Large intestine (tissue), 3 donors: Measurements from ENCODE around the gene FAM83B. TPM values are rescaled to one million over a fixed set of nuclear protein-coding genes. Genes with fewer than 3 reads are reported as not detected.
"Not testable (repeated sequence)": the region's sequence is repeated elsewhere in the genome, so short reads cannot be mapped to it uniquely, and the experiment has no call there.

Experiments
- DNase-seq, 2 donors: peaks; one replicate each; pipeline versions ENCODE4 v3.0.0 to v3.0.0-alpha.2; 2013
- H3K27ac ChIP-seq: one replicate; pipeline ENCODE4 v1.5.1; 2013; ENCODE audit warnings: low read length
- H3K27me3 ChIP-seq: 2 replicates; pipeline ENCODE4 v1.6.1; 2013; ENCODE audit warnings: low read length; ENCODE audit not compliant: control insufficient read depth, insufficient read depth
- H3K36me3 ChIP-seq: 2 replicates; pipeline ENCODE4 v1.6.1; 2013; ENCODE audit warnings: low read length; ENCODE audit not compliant: control insufficient read depth, insufficient read depth
- H3K4me1 ChIP-seq: one replicate; pipeline ENCODE4 v1.6.1; 2013; ENCODE audit warnings: low read length; ENCODE audit not compliant: control insufficient read depth, insufficient read depth
- H3K4me3 ChIP-seq: one replicate; pipeline ENCODE4 v1.5.1; 2013; ENCODE audit warnings: low read length
- H3K9me3 ChIP-seq: one replicate; pipeline ENCODE4 v1.6.1; 2013; ENCODE audit warnings: mild to moderate bottlenecking, low read depth, low read length, moderate library complexity; ENCODE audit not compliant: control insufficient read depth
- WGBS: methylation state at CpG from one replicate; pipeline ENCODE4 v1.1.5; 2013; ENCODE audit warnings: low lambda C conversion rate; ENCODE audit not compliant: insufficient coverage; 5-methylcytosine and 5-hydroxymethylcytosine counted together
- polyA plus RNA-seq: library from polyadenylated mRNA; unstranded; fragments of 120-200 nt; gene quantifications from one replicate; pipeline ENCODE4 v1.2.1, GENCODE V29; 2013

Gene FAM83B
- polyA plus RNA-seq, 1 donor = 13.0 TPM

DNA sequence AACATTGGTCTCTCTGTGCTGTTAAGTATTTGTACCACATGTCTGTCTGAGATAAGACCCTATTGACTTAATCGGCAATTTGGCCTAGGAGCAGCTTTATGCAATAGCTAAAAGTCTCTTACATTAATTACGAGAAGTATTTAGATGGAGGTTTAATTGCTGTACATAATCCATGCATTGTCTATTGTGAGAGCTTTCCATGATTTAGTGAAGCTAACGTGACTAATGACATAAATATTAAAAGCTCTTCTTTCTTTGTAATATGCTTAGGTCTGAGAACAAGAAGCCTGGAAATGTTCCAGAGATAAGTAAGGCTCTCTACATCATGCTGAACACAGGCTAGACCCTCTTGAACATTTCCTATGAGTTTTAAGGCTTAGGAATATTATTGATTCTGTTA, 32.7 kb upstream of the FAM83B start:
- Histone ChIP-seq H3K4me1 (peaks cover 3% of the 10 kb centered on the region), H3K36me3 (no peaks in the 10 kb centered on the region), H3K9me3 (peaks cover 5% of the 10 kb centered on the region), H3K27me3 (no peaks in the 10 kb centered on the region), H3K27ac (no peak overlapping the region), H3K4me3 (no peak overlapping the region)
- 67% methylated on average over 1 of the region's 3 CpGs for WGBS
- DNase-seq = no peak

- Histone ChIP-seq H3K27me3 (no peaks in the 10 kb centered on the region), H3K36me3 (no peaks in the 10 kb centered on the region), H3K4me1 (no peaks in the 10 kb centered on the region), H3K4me3 (no peak overlapping the region), H3K27ac (no peak overlapping the region), H3K9me3 (peaks cover 5% of the 10 kb centered on the region)
- 94% methylated on average over 2 of the region's 2 CpGs for WGBS
- DNase-seq = no peak
Measured at GRCh38 chr6:54817236-54817635, 29.3 kb upstream of the FAM83B start.

DNA sequence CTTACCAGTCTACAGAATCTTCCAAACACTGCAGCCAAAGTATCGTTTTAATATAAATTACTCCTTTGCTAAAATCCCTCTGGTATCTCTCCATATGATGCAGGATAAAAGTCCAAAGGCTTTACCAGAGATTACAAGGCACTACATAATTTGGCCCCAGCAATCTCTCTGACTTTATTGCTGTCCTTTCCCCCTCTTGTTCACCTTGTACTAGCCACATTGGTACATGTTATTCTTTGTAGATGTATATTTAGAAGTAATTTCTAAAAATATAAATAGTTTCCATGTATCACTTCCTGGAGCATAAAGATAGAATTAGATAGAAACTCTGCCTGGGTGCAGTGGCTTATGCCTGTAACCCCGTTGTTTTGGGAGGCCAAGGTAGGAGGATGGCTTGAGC, 28.7 kb upstream of the FAM83B start:
- Histone ChIP-seq H3K9me3 (peaks cover under 1% of the 10 kb centered on the region), H3K27ac (no peak overlapping the region), H3K4me1 (no peaks in the 10 kb centered on the region), H3K4me3 (no peak overlapping the region), H3K27me3 (no peaks in the 10 kb centered on the region), H3K36me3 (no peaks in the 10 kb centered on the region)
- no CpG with 5 or more reads among the region's 2 CpGs for WGBS
- no peak for DNase-seq

DNA sequence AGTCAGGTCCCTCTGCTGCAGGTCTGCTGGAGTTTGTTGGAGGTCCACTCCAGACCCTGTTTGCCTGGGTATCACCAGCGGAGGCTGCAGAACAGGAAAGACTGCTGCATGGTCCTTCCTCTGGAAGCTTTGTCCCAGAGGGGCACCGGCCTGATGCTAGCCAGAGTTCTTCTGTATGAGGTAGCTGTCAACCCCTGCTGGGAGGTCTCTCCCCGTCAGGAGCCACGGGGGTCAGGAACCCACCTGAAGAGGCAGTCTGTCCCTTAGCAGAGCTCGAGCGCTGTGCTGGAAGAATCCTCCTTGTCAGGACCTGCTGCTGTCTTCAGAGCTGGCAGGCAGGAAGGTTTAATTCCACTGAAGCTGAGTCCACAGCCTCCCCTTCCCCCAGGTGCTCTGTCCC, 22.3 kb upstream of the FAM83B start:
- H3K27ac ChIP-seq, H3K4me1 ChIP-seq, H3K27me3 ChIP-seq, DNase-seq, H3K36me3 ChIP-seq, H3K9me3 ChIP-seq, H3K4me3 ChIP-seq: not testable (repeated sequence)
- no CpG with 5 or more reads among the region's 6 CpGs for WGBS

DNA sequence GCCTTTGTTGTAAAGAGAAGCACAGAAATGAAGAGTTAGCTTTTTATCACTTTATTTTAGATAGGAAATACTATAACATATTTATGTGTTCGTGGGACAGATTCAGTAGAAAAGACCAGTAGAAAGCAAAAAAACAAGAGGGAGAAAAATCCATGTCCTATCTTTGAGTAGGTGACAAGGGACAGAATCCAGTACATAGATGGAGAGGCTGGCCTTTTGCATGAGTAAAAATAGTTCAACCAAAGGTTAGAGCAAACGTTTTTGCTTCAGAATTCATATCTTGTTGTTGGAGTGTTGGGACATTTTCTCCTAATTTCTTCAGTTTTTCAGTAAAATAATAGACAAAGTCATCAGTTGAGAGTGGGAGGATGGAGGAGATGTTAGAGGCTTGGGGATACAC, 19.6 kb upstream of the FAM83B start:
- no peaks in the 10 kb centered on the region for H3K27me3 ChIP-seq
- no peak for DNase-seq
- H3K4me3 ChIP-seq = no peak overlapping the region
- H3K9me3 ChIP-seq = no peaks in the 10 kb centered on the region
- H3K36me3 ChIP-seq = no peaks in the 10 kb centered on the region
- no peak overlapping the region for H3K27ac ChIP-seq
- 75% methylated on average over 2 of the region's 2 CpGs for WGBS
- H3K4me1 ChIP-seq = no peaks in the 10 kb centered on the region

- no peak for DNase-seq
- Histone ChIP-seq H3K4me1 (no peaks in the 10 kb centered on the region), H3K4me3 (no peak overlapping the region), H3K9me3 (no peaks in the 10 kb centered on the region), H3K36me3 (no peaks in the 10 kb centered on the region), H3K27me3 (no peaks in the 10 kb centered on the region), H3K27ac (no peak overlapping the region)
- WGBS = no CpG with 5 or more reads among the region's 1 CpG
Measured at GRCh38 chr6:54830216-54830615, 16.4 kb upstream of the FAM83B start.

GRCh38 chr6:54835176-54835575, 11.4 kb upstream of the FAM83B start:
- Histone ChIP-seq H3K9me3 (no peaks in the 10 kb centered on the region), H3K36me3 (no peaks in the 10 kb centered on the region), H3K4me3 (no peak overlapping the region), H3K27me3 (no peaks in the 10 kb centered on the region), H3K4me1 (no peaks in the 10 kb centered on the region), H3K27ac (no peak overlapping the region)
- no peak for DNase-seq
- no CpG with 5 or more reads among the region's 1 CpG for WGBS

- peaks cover 3% of the 10 kb centered on the region for H3K4me1 ChIP-seq
- DNase-seq = peak in 1 of 2 donors; percentile 33
- WGBS = no CpG with 5 or more reads among the region's 35 CpGs
- H3K36me3 ChIP-seq = no peaks in the 10 kb centered on the region
- peaks cover 3% of the 10 kb centered on the region for H3K27me3 ChIP-seq
- H3K27ac ChIP-seq = peak overlapping the region; percentile 91
- H3K9me3 ChIP-seq = no peaks in the 10 kb centered on the region
- H3K4me3 ChIP-seq = peak overlapping the region; percentile 69
Measured at GRCh38 chr6:54846857-54847674, 495 bp downstream of the FAM83B start.

GRCh38 chr6:54847799-54848597, 1.4 kb downstream of the FAM83B start:
- DNase-seq = no peak
- H3K9me3 ChIP-seq = no peaks in the 10 kb centered on the region
- H3K36me3 ChIP-seq = no peaks in the 10 kb centered on the region
- peaks cover 3% of the 10 kb centered on the region for H3K4me1 ChIP-seq
- 46% methylated on average over 4 of the region's 9 CpGs for WGBS
- peaks cover 3% of the 10 kb centered on the region for H3K27me3 ChIP-seq
- H3K4me3 ChIP-seq = peak overlapping the region; percentile 69
- H3K27ac ChIP-seq = peak overlapping the region; percentile 91

- 67% methylated on average over 1 of the region's 2 CpGs for WGBS
- Histone ChIP-seq H3K27me3 (peaks cover 3% of the 10 kb centered on the region), H3K4me1 (peaks cover 3% of the 10 kb centered on the region), H3K4me3 (no peak overlapping the region), H3K27ac (no peak overlapping the region), H3K36me3 (no peaks in the 10 kb centered on the region), H3K9me3 (no peaks in the 10 kb centered on the region)
- no peak for DNase-seq
Measured at GRCh38 chr6:54850114-54850513, 3.5 kb downstream of the FAM83B start.
